SU-DHL-6 (cell line): ENCODE results near the gene PNPLA7.
"Not testable (repeated sequence)": the region's sequence is repeated elsewhere in the genome, so short reads cannot be mapped to it uniquely, and the experiment has no call there.

Experiments
- H2AFZ ChIP-seq: fragments of 200-600 bp; sonication (generic); 2 replicates; pipeline ENCODE4 v1.6.1; 2014; ENCODE audit warnings: low read depth, mild to moderate bottlenecking, moderate library complexity, mixed read lengths, antibody characterized with exemption, low read length; ENCODE audit not compliant: severe bottlenecking
- H3F3A ChIP-seq: fragments of 200-600 bp; shearing (Covaris generic); 2 replicates; pipeline ENCODE4 v1.6.0; 2016; ENCODE audit warnings: antibody characterized with exemption, mild to moderate bottlenecking; ENCODE audit not compliant: insufficient read depth
- H3K27ac ChIP-seq: fragments of 200-600 bp; sonication (generic); 2 replicates; pipeline ENCODE4 v1.5.1; 2016; ENCODE audit warnings: low read depth, mild to moderate bottlenecking, low read length, moderate library complexity, mixed read lengths
- H3K27me3 ChIP-seq: fragments of 200-600 bp; sonication (generic), shearing (Covaris generic); 2 replicates; pipeline ENCODE4 v1.6.0; 2014; ENCODE audit warnings: mild to moderate bottlenecking, low read length
- H3K36me3 ChIP-seq: fragments of 200-600 bp; sonication (generic); 2 replicates; pipeline ENCODE4 v1.6.1; 2014; ENCODE audit warnings: mild to moderate bottlenecking, low read length, mixed read lengths
- H3K4me2 ChIP-seq: fragments of 300-600, 200-600 bp; shearing (Covaris generic), sonication (generic); 2 replicates; pipeline ENCODE4 v1.6.0; 2014; ENCODE audit warnings: low read length, low read depth, mild to moderate bottlenecking; ENCODE audit not compliant: poor library complexity, severe bottlenecking
- H3K4me3 ChIP-seq: fragments of 200-600 bp; sonication (generic); 2 replicates; pipeline ENCODE4 v1.5.1; 2014; ENCODE audit warnings: antibody characterized with exemption, low read length, mild to moderate bottlenecking, mixed read lengths; ENCODE audit not compliant: insufficient read depth, poor library complexity, severe bottlenecking
- H3K79me2 ChIP-seq: fragments of 200-600 bp; sonication (generic); 2 replicates; pipeline ENCODE4 v1.6.1; 2014; ENCODE audit warnings: mild to moderate bottlenecking, low read length, moderate library complexity; ENCODE audit not compliant: insufficient read depth
- H3K9ac ChIP-seq: fragments of 200-600 bp; sonication (generic); 2 replicates; pipeline ENCODE4 v1.7.0; 2014; ENCODE audit warnings: mild to moderate bottlenecking, low read length
- H3K9me2 ChIP-seq: fragments of 200-600 bp; sonication (generic); replicated peaks from 2 replicates; pipeline ENCODE4 v1.6.1; 2014; ENCODE audit warnings: low read length; ENCODE audit not compliant: insufficient read depth
- H3K9me3 ChIP-seq: fragments of 200-600 bp; sonication (generic); 2 replicates; pipeline ENCODE4 v1.6.1; 2014; ENCODE audit warnings: low read length, mixed read lengths; ENCODE audit not compliant: insufficient read depth
- H4K20me1 ChIP-seq: fragments of 200-600 bp; sonication (generic); 2 replicates; pipeline ENCODE4 v1.6.1; 2014; ENCODE audit warnings: low read depth, mild to moderate bottlenecking, antibody characterized with exemption, low read length, moderate library complexity, mixed read lengths
- CTCF ChIP-seq: fragments of 200-600 bp; sonication (generic); IDR thresholded peaks from one replicate; pipeline ENCODE4 v1.5.1; 2017; ENCODE audit warnings: antibody characterized with exemption, mild to moderate bottlenecking, low read length, moderate library complexity; ENCODE audit not compliant: insufficient read depth, poor library complexity, severe bottlenecking
- EZH2phosphoT487 ChIP-seq: fragments of 200-600 bp; sonication (generic), shearing (Covaris generic); conservative IDR thresholded peaks from 2 replicates; pipeline ENCODE4 v1.6.1; 2018; ENCODE audit warnings: mild to moderate bottlenecking, antibody characterized with exemption, low read length, moderate library complexity, mixed read lengths

The PNPLA7 gene

GRCh38 chr9:137470785-137471184, 79.4 kb downstream of the PNPLA7 start:
- Histone ChIP-seq H3K4me2 (no peak overlapping the region), H3K4me3 (no peak overlapping the region), H3K27ac (no peak overlapping the region), H3K9ac (no peak overlapping the region), H3K27me3 (no peaks in the 10 kb centered on the region), H3K36me3 (no peaks in the 10 kb centered on the region), H3K9me2 (no peaks in the 10 kb centered on the region), H4K20me1 (no peaks in the 10 kb centered on the region), H3F3A (no peaks in the 10 kb centered on the region; the same call in 1 of the 2 replicates), H3K9me3 (peaks cover 7% of the 10 kb centered on the region; the same call in 1 of the 2 replicates), H2AFZ (no peak overlapping the region), H3K79me2 (no peaks in the 10 kb centered on the region)
- TF ChIP-seq CTCF: no peak
- TF ChIP-seq EZH2phosphoT487: no peak

DNA sequence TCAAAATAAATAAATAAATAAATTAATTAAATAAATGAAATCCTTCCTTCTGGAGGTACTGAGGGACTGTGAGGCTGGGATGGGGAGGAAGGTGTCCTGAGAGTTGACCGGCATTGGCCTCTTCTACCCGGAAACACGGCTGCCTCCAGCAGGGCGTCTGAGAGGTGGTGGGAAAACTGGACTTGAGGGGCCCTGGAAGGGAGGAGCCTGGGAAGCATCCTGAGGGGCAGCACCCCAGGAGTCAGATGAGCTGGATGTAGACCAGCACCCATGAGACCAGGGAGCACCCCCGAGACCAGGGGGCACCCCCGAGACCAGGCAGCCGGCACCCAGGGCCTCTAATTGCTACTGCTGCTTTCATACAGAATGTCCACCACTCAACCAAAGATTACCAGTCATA, 82.3 kb downstream of the PNPLA7 start:
- H3K9ac ChIP-seq: no peak overlapping the region
- no peaks in the 10 kb centered on the region for H4K20me1 ChIP-seq
- H3F3A ChIP-seq: no peaks in the 10 kb centered on the region; the same call in 1 of the 2 replicates
- H3K4me2 ChIP-seq: no peak overlapping the region
- no peaks in the 10 kb centered on the region for H3K36me3 ChIP-seq
- no peaks in the 10 kb centered on the region for H3K79me2 ChIP-seq
- H3K4me3 ChIP-seq: no peak overlapping the region
- no peaks in the 10 kb centered on the region; the same call in 1 of the 2 replicates for H3K9me3 ChIP-seq
- no peak overlapping the region for H2AFZ ChIP-seq
- TF ChIP-seq CTCF: no peak
- no peak for TF ChIP-seq EZH2phosphoT487
- H3K9me2 ChIP-seq: no peaks in the 10 kb centered on the region
- no peak overlapping the region for H3K27ac ChIP-seq
- no peaks in the 10 kb centered on the region for H3K27me3 ChIP-seq

GRCh38 chr9:137467161-137467581, 83.0 kb downstream of the PNPLA7 start:
- H3K36me3 ChIP-seq: no peaks in the 10 kb centered on the region
- no peaks in the 10 kb centered on the region for H3K9me2 ChIP-seq
- no peaks in the 10 kb centered on the region; the same call in 1 of the 2 replicates for H3F3A ChIP-seq
- no peak for TF ChIP-seq CTCF
- no peak for TF ChIP-seq EZH2phosphoT487
- no peaks in the 10 kb centered on the region for H3K79me2 ChIP-seq
- H2AFZ ChIP-seq: no peak overlapping the region
- no peaks in the 10 kb centered on the region for H3K27me3 ChIP-seq
- no peak overlapping the region for H3K27ac ChIP-seq
- no peak overlapping the region for H3K4me2 ChIP-seq
- H3K9ac ChIP-seq: no peak overlapping the region
- H3K9me3 ChIP-seq: no peaks in the 10 kb centered on the region
- H4K20me1 ChIP-seq: no peaks in the 10 kb centered on the region
- no peak overlapping the region for H3K4me3 ChIP-seq

- H3K36me3 ChIP-seq, H3K79me2 ChIP-seq, H3K27me3 ChIP-seq, H3K9ac ChIP-seq, H3K27ac ChIP-seq, H3K4me3 ChIP-seq, H3K4me2 ChIP-seq, H3K9me3 ChIP-seq, H3F3A ChIP-seq, H2AFZ ChIP-seq, H4K20me1 ChIP-seq, H3K9me2 ChIP-seq: not testable (repeated sequence)
These were observed 83.7 kb downstream of the PNPLA7 start for GRCh38 chr9:137466389-137467085.
